ENCODE results near the gene MBOAT7.
"Not testable (repeated sequence)": the region's sequence is repeated elsewhere in the genome, so short reads cannot be mapped to it uniquely, and the experiment has no call there.

The MBOAT7 gene

DNA sequence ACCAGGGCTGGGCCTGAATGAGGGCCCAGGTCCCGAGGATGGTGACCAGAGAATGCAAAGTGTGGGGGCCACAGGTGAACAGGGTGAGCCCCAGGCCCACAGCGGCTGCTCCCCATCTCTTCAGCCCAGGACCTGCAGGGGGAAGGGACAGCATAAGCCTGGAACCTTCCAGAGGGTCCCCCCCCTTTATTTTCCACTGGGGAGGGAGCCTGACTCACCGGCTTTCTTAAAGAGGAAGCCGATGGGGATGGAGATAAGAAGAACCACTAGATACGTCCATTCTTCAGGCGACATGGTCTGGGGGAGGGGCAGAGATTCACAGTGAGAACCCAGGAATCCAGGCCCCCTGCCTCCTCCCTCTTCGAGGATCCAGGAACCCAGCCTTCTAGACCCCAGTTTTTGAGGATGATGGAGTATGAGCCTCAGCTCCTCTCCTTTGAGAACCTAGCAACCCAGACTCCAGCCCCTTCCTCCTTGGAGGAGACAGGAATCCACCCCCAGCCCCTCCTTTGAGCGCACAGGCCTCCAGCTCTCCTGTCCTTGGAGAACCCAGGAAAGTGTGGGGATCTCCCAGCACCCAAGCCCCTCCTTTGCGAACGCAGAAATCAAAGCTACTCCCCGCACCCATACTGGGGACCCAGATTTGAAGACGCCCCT is 1.0 kb downstream of the MBOAT7 start:
- Mint-ChIP-seq H3K4me1 (ENCODE audit: low read depth) (peaks cover 44% of the 10 kb centered on the region), H3K9me3 (no peaks in the 10 kb centered on the region), H3K27ac (peak overlapping the region; percentile 95), H3K36me3 (ENCODE audit: low read depth) (peaks cover 65% of the 10 kb centered on the region), H3K27me3 (no peaks in the 10 kb centered on the region), H3K4me3 (peak overlapping the region; percentile 84)
- DNase-seq, result peak; percentile 68

- Mint-ChIP-seq H3K9me3 (no peaks in the 10 kb centered on the region), H3K4me1 (ENCODE audit: low read depth) (peaks cover 31% of the 10 kb centered on the region), H3K4me3 (peak overlapping the region; percentile 84), H3K27ac (peak overlapping the region; percentile 95), H3K36me3 (ENCODE audit: low read depth) (peaks cover 60% of the 10 kb centered on the region), H3K27me3 (no peaks in the 10 kb centered on the region)
- no peak for DNase-seq
Observed at GRCh38 chr19:54186934-54187381, 2.4 kb downstream of the MBOAT7 start.

GRCh38 chr19:54186351-54186750 is 3.0 kb downstream of the MBOAT7 start:
- no peaks in the 10 kb centered on the region for H3K9me3 Mint-ChIP-seq
- no peak overlapping the region for H3K4me3 Mint-ChIP-seq
- H3K4me1 Mint-ChIP-seq (ENCODE audit: low read depth), result peaks cover 26% of the 10 kb centered on the region
- peaks cover 55% of the 10 kb centered on the region for H3K36me3 Mint-ChIP-seq (ENCODE audit: low read depth)
- peak overlapping the region; percentile 95 for H3K27ac Mint-ChIP-seq
- no peak for DNase-seq
- no peaks in the 10 kb centered on the region for H3K27me3 Mint-ChIP-seq

DNA sequence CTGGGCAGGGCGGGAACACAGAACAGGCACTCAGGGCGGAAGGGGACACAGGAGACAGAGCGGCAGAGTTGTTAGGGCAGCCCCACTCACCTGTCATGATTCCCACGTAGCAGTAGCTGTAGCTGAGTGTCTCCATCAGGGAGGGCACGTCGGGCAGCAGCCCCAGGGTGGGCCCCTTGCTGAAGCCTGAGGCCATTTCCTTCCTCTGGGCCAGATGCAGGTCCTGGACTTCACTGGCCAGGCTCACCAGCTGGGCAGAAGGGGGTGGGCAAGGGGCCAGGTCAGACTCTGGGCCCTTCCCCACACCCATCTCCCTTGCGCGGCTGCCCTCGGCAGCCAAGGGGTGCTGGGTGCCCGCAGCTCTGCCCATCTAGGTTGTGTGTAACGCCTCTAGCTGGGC is 5.9 kb downstream of the MBOAT7 start:
- Mint-ChIP-seq H3K4me3 (no peak overlapping the region), H3K27ac (peak overlapping the region; percentile 52), H3K36me3 (ENCODE audit: low read depth) (peaks cover 73% of the 10 kb centered on the region), H3K4me1 (ENCODE audit: low read depth) (peaks cover 25% of the 10 kb centered on the region), H3K27me3 (no peaks in the 10 kb centered on the region), H3K9me3 (no peaks in the 10 kb centered on the region)
- DNase-seq, result no peak

- not testable (repeated sequence) for H3K27me3 Mint-ChIP-seq; H3K9me3 Mint-ChIP-seq; H3K4me3 Mint-ChIP-seq; H3K27ac Mint-ChIP-seq; DNase-seq; H3K4me1 Mint-ChIP-seq (ENCODE audit: low read depth)
- peaks cover 71% of the 10 kb centered on the region for H3K36me3 Mint-ChIP-seq (ENCODE audit: low read depth)
Observed at GRCh38 chr19:54181894-54182293, 7.5 kb downstream of the MBOAT7 start.

DNA sequence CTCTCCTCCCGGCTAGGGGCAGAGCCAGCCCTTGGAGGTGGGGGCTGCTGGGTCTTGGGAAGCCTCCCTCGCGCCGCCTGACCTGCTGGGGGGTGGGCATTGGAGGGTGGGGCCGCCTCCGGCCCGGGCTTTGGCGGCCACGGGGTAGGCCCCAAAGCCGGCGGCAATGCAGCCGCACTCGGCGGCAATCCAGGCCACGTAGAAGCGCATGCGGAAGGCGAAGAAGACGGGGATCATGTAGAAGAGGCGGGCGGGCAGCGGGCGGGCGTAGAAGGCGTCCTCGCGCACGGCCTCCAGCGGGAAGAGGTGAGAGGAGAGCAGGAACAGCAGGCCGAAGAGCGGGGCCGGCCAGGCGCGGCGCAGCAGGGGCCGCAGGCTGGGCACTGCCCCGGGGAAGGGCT is 8.7 kb downstream of the MBOAT7 start:
- no peak for DNase-seq
- Mint-ChIP-seq H3K27me3 (no peaks in the 10 kb centered on the region), H3K4me1 (ENCODE audit: low read depth) (peaks cover 3% of the 10 kb centered on the region), H3K36me3 (ENCODE audit: low read depth) (peaks cover 70% of the 10 kb centered on the region), H3K27ac (no peak overlapping the region), H3K4me3 (no peak overlapping the region), H3K9me3 (no peaks in the 10 kb centered on the region)

- no peak overlapping the region for H3K4me3 Mint-ChIP-seq
- H3K9me3 Mint-ChIP-seq, result no peaks in the 10 kb centered on the region
- H3K4me1 Mint-ChIP-seq (ENCODE audit: low read depth), result no peaks in the 10 kb centered on the region
- H3K27ac Mint-ChIP-seq, result no peak overlapping the region
- no peak for DNase-seq
- H3K36me3 Mint-ChIP-seq (ENCODE audit: low read depth), result peaks cover 72% of the 10 kb centered on the region
- H3K27me3 Mint-ChIP-seq, result no peaks in the 10 kb centered on the region
Observed at GRCh38 chr19:54179921-54180461, 9.4 kb downstream of the MBOAT7 start.

- Mint-ChIP-seq H3K9me3 (no peaks in the 10 kb centered on the region), H3K27me3 (no peaks in the 10 kb centered on the region), H3K36me3 (ENCODE audit: low read depth) (peaks cover 74% of the 10 kb centered on the region), H3K4me3 (no peak overlapping the region), H3K4me1 (ENCODE audit: low read depth) (no peaks in the 10 kb centered on the region), H3K27ac (no peak overlapping the region)
- DNase-seq, result no peak
Observed at GRCh38 chr19:54179262-54179852, 10.0 kb downstream of the MBOAT7 start.

GRCh38 chr19:54178581-54179261 is 10.7 kb downstream of the MBOAT7 start:
- DNase-seq, result peak; percentile 58
- no peaks in the 10 kb centered on the region for H3K4me1 Mint-ChIP-seq (ENCODE audit: low read depth)
- H3K27me3 Mint-ChIP-seq, result no peaks in the 10 kb centered on the region
- peaks cover 68% of the 10 kb centered on the region for H3K36me3 Mint-ChIP-seq (ENCODE audit: low read depth)
- H3K4me3 Mint-ChIP-seq, result no peak overlapping the region
- no peak overlapping the region for H3K27ac Mint-ChIP-seq
- H3K9me3 Mint-ChIP-seq, result no peaks in the 10 kb centered on the region

- peaks cover 38% of the 10 kb centered on the region for H3K36me3 Mint-ChIP-seq (ENCODE audit: low read depth)
- no peak overlapping the region for H3K27ac Mint-ChIP-seq
- H3K9me3 Mint-ChIP-seq, result no peaks in the 10 kb centered on the region
- H3K27me3 Mint-ChIP-seq, result no peaks in the 10 kb centered on the region
- no peaks in the 10 kb centered on the region for H3K4me1 Mint-ChIP-seq (ENCODE audit: low read depth)
- no peak for DNase-seq
- H3K4me3 Mint-ChIP-seq, result no peak overlapping the region
Observed at GRCh38 chr19:54173951-54174834, 15.2 kb downstream of the MBOAT7 start.

- Mint-ChIP-seq H3K9me3 (no peaks in the 10 kb centered on the region), H3K36me3 (ENCODE audit: low read depth) (peaks cover 30% of the 10 kb centered on the region), H3K27me3 (no peaks in the 10 kb centered on the region), H3K4me3 (no peak overlapping the region), H3K27ac (no peak overlapping the region), H3K4me1 (ENCODE audit: low read depth) (peaks cover 2% of the 10 kb centered on the region)
- DNase-seq, result no peak
Observed at GRCh38 chr19:54173359-54173699, 16.1 kb downstream of the MBOAT7 start.

GRCh38 chr19:54172471-54173358 is 16.7 kb downstream of the MBOAT7 start, which contains the start of gene TMC4:
TMC4 (minus strand) TSS chr19:54173160; CDS start chr19:54173117, 43 bp downstream.
- H3K27me3 Mint-ChIP-seq, result no peaks in the 10 kb centered on the region
- peaks cover 23% of the 10 kb centered on the region for H3K36me3 Mint-ChIP-seq (ENCODE audit: low read depth)
- peaks cover 6% of the 10 kb centered on the region for H3K4me1 Mint-ChIP-seq (ENCODE audit: low read depth)
- no peak within 1 kb of the TSS for H3K4me3 Mint-ChIP-seq
- peak within 1 kb of the TSS; percentile 22 for H3K27ac Mint-ChIP-seq
- H3K9me3 Mint-ChIP-seq, result no peaks in the 10 kb centered on the region
- no peak for DNase-seq

GRCh38 chr19:54171736-54172431 is 17.5 kb downstream of the MBOAT7 start:
- DNase-seq; H3K27me3 Mint-ChIP-seq; H3K27ac Mint-ChIP-seq; H3K4me1 Mint-ChIP-seq (ENCODE audit: low read depth); H3K4me3 Mint-ChIP-seq; H3K9me3 Mint-ChIP-seq: not testable (repeated sequence)
- peaks cover 20% of the 10 kb centered on the region for H3K36me3 Mint-ChIP-seq (ENCODE audit: low read depth)

Data from activated T-cell treated with anti-CD3 and anti-CD28 coated beads, Interleukin-2, amount 50 U/mL, for 24 hours (primary cell).